Measurements from ENCODE around the gene NAA16.

The NAA16 gene

GRCh38 chr13:41291246-41291645 is 19.8 kb upstream of the NAA16 start:
- Histone ChIP-seq H3K4me1 (ENCODE audit: low read length) (no peaks in the 10 kb centered on the region), H3F3A (ENCODE audit: insufficient read depth, low read length) (no peaks in the 10 kb centered on the region), H3K4me3 (ENCODE audit: low read length) (no peak overlapping the region), H4K20me1 (ENCODE audit: insufficient read depth, low read length) (no peaks in the 10 kb centered on the region), H2AFZ (ENCODE audit: low read length) (no peak overlapping the region), H3K27me3 (replicated peaks; ENCODE audit: insufficient read depth, low read length) (no peaks in the 10 kb centered on the region; the same call in 1 of the 2 replicates), H3K36me3 (replicated peaks; ENCODE audit: insufficient read depth, low read length) (no peaks in the 10 kb centered on the region), H3K79me2 (ENCODE audit: low read length) (no peaks in the 10 kb centered on the region), H3K9ac (ENCODE audit: low read length) (no peak overlapping the region), H3K27ac (ENCODE audit: low read length) (no peak overlapping the region), H3K4me2 (ENCODE audit: low read depth, low read length) (no peak overlapping the region), H3K9me2 (replicated peaks; ENCODE audit: insufficient read depth, low read length) (no peaks in the 10 kb centered on the region), H3K9me3 (replicated peaks; ENCODE audit: insufficient read depth, low read length) (no peaks in the 10 kb centered on the region)
- TF ChIP-seq EZH2phosphoT487 (IDR thresholded peaks at IDR 0.05; ENCODE audit: low read length) (no peak), EZH2 (optimal IDR thresholded peaks at IDR 0.05; ENCODE audit: low read depth, low read length) (no peak), CTCF (IDR thresholded peaks at IDR 0.05; ENCODE audit: low read length) (no peak)
- no peak for DNase-seq

GRCh38 chr13:41293272-41293671 is 17.8 kb upstream of the NAA16 start:
- H3K9me3 ChIP-seq (replicated peaks; ENCODE audit: insufficient read depth, low read length): no peaks in the 10 kb centered on the region

GRCh38 chr13:41294914-41295313 is 16.2 kb upstream of the NAA16 start:
- H2AFZ ChIP-seq (ENCODE audit: low read length): no peak overlapping the region
- no peaks in the 10 kb centered on the region for H4K20me1 ChIP-seq (ENCODE audit: insufficient read depth, low read length)
- no peak for DNase-seq
- no peaks in the 10 kb centered on the region for H3K36me3 ChIP-seq (replicated peaks; ENCODE audit: insufficient read depth, low read length)
- no peak overlapping the region for H3K27ac ChIP-seq (ENCODE audit: low read length)
- H3K4me1 ChIP-seq (ENCODE audit: low read length): no peaks in the 10 kb centered on the region
- H3F3A ChIP-seq (ENCODE audit: insufficient read depth, low read length): no peaks in the 10 kb centered on the region
- peaks cover 26% of the 10 kb centered on the region for H3K27me3 ChIP-seq (replicated peaks; ENCODE audit: insufficient read depth, low read length)
- H3K9me3 ChIP-seq (replicated peaks; ENCODE audit: insufficient read depth, low read length): no peaks in the 10 kb centered on the region
- no peak overlapping the region for H3K4me2 ChIP-seq (ENCODE audit: low read depth, low read length)
- no peaks in the 10 kb centered on the region for H3K9me2 ChIP-seq (replicated peaks; ENCODE audit: insufficient read depth, low read length)
- TF ChIP-seq EZH2phosphoT487 (IDR thresholded peaks at IDR 0.05; ENCODE audit: low read length) (no peak), CTCF (IDR thresholded peaks at IDR 0.05; ENCODE audit: low read length) (no peak), EZH2 (optimal IDR thresholded peaks at IDR 0.05; ENCODE audit: low read depth, low read length) (no peak)
- H3K9ac ChIP-seq (ENCODE audit: low read length): no peak overlapping the region
- no peaks in the 10 kb centered on the region for H3K79me2 ChIP-seq (ENCODE audit: low read length)
- no peak overlapping the region for H3K4me3 ChIP-seq (ENCODE audit: low read length)

More at GRCh38 chr13:41293272-41293671, 17.8 kb upstream of the NAA16 start:
- Histone ChIP-seq H3K4me2 (ENCODE audit: low read depth, low read length) (no peak overlapping the region), H2AFZ (ENCODE audit: low read length) (no peak overlapping the region), H3K4me3 (ENCODE audit: low read length) (no peak overlapping the region), H3K27ac (ENCODE audit: low read length) (no peak overlapping the region), H3F3A (ENCODE audit: insufficient read depth, low read length) (no peaks in the 10 kb centered on the region), H3K36me3 (replicated peaks; ENCODE audit: insufficient read depth, low read length) (no peaks in the 10 kb centered on the region), H3K27me3 (replicated peaks; ENCODE audit: insufficient read depth, low read length) (peaks cover 16% of the 10 kb centered on the region; the same call in 1 of the 2 replicates), H3K79me2 (ENCODE audit: low read length) (no peaks in the 10 kb centered on the region), H3K4me1 (ENCODE audit: low read length) (no peaks in the 10 kb centered on the region), H3K9me2 (replicated peaks; ENCODE audit: insufficient read depth, low read length) (no peaks in the 10 kb centered on the region), H3K9ac (ENCODE audit: low read length) (no peak overlapping the region), H4K20me1 (ENCODE audit: insufficient read depth, low read length) (no peaks in the 10 kb centered on the region)
- DNase-seq: no peak
- no peak for TF ChIP-seq EZH2 (optimal IDR thresholded peaks at IDR 0.05; ENCODE audit: low read depth, low read length)
- TF ChIP-seq EZH2phosphoT487 (IDR thresholded peaks at IDR 0.05; ENCODE audit: low read length): no peak
- TF ChIP-seq CTCF (IDR thresholded peaks at IDR 0.05; ENCODE audit: low read length): no peak
